D341Med (cell line): ENCODE measurements around the gene RNF31.
"Not testable (repeated sequence)": the region's sequence is repeated elsewhere in the genome, so short reads cannot be mapped to it uniquely, and the experiment has no call there.

ENCODE experiments used
- DNase-seq: peaks from one replicate; pipeline ENCODE4 v3.0.0; 2012; ENCODE audit warnings: low spot score

Gene RNF31

DNA sequence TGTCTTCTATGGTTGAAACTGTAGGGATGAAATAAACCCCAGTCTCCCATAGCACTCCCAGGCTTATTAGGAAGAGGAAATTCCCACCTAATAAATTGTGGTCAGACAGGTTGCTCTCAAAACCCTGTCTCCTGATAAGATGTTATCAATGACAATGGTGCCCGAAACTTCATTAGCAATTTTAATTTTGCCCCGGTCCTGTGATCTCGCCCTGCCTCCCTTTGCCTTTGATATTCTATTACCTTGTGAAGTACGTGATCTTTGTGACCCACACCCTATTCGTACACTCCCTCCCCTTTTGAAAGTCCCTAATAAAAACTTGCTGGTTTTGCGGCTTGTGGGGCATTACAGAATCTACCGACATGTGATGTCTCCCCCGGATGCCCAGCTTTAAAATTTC, 55.2 kb downstream of the RNF31 start:
- not testable (repeated sequence) for DNase-seq

DNA sequence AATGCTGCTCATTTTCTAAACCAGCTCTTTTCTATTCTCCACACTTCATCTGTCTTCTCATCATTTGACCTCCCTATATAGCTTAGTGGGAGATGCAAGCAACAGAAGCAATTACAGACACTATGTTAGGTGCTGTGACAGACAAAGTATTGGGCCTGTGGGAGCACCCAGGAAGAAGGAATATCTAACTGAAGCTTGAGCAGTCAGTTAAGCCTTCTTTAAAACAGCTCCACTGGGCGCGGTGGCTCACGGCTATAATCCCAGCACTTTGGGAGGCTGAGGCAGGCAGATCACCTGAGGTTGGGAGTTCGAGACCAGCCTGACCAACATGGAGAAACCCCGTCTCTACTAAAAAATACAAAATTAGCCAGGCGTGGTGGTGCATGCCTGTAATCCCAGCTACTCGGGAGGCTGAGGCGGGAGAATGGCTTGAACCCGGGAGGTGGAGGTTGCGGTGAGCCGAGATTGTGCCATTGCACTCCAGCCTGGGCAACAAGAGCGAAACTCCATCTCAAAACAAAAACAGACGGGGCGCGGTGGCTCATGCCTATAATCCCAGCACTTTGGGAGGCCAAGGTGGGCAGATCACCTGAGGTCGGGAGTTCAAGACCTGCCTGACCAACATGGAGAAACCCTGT, 56.1 kb downstream of the RNF31 start:
- not testable (repeated sequence) for DNase-seq

DNA sequence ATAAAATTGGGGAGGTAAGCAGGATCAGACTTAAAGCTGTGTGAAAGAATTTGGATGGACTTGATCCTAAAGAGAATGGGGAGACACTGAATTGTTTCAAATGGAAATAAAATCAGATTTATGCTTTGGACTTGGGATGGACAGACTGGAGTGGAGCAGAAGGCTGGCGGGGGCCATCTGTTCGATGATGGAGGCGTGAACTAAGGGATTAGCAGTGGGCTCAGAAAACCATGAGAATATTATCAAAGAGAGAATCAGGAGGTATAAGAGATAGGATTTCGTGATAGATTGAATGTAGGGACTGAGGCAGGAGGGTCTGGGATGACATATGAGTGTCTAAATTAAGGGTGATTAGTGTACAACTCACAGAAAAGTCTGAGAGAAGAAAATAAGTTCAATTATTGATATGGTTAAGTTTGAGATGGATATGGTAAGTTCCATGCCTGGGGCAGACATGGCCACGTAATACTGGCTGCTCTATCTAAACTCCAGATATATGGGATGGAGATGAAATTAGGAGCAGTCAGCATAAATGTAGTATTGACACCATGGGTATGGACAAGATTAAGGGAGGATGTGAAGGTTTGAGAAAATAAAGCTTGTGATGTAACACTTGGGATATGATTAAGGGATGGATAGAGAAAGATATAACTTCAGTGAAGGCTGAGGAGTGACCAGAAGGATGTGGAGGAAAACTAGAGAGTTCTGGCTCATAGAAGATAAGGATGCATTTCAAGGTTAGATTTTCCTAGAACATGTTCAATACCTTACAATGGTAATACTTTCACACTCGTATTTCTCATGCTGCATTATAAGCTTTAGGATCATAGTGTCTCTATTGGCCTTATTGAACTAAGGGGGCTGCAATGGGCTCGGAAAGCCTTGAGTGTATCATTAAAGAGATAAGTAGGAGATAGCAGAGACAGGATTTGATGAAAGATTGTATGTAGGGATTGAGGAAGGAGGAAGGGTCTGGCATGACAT, 57.2 kb downstream of the RNF31 start:
- DNase-seq: no peak

DNA sequence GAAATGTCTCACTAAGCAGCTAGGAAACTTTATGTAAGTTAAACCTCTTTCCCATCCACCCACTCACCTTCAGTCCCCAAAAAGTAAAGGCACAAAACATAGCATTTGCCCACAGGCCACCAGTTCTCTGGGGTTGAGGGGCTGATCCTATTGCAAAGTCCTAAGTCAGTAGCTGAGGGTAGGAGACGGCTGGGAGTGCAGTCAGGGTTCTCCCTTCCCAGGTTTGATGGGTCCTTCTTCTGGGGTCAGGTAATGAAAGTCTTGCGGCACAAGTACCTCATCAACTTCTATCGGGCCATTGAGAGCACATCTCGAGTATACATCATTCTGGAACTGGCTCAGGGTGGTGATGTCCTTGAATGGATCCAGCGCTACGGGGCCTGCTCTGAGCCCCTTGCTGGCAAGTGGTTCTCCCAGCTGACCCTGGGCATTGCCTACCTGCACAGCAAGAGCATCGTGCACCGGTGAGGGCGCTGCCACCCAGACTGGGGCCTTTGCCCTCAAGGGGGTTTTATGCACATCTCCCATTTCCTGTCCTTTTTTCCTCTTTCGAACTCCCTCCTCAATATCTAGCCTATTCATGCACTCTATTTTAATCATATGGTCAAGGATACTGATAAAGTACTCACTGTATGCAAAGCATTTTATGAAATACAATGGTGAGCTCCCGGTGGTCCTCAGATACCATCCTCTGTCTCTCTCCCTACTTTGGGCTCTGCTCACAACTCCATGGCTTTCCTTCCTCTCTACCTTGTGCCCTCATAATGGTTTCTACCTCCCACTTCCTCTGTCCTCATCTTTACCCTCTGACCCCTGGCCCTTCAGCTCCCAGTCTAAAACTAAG, 59.2 kb downstream of the RNF31 start:
- DNase-seq: no peak

DNA sequence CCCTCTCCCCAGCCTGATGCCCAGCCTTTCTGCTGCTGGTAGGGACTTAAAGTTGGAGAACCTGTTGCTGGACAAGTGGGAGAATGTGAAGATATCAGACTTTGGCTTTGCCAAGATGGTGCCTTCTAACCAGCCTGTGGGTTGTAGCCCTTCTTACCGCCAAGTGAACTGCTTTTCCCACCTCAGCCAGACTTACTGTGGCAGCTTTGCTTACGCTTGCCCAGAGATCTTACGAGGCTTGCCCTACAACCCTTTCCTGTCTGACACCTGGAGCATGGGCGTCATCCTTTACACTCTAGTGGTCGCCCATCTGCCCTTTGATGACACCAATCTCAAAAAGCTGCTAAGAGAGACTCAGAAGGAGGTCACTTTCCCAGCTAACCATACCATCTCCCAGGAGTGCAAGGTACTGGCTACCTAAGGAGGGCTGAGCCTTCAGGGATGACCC, 59.8 kb downstream of the RNF31 start:
- DNase-seq: no peak

DNA sequence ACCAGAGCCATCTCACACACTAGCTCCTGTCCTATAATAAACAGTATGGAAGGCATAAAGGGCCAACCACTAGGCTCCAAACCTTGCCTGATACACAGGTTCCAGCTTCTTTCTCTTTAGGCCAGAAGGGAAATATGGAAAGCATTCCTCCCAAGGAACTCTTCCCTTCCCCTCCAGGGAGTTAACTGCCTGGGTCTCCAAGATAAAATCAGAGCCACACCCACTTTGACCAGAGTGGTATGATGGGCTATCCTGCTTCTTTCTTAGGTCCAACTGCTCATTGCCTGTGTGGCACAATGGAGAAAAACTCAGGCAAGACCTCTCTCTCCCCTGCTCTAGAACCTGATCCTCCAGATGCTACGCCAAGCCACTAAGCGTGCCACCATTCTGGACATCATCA, 60.3 kb downstream of the RNF31 start:
- DNase-seq: no peak
